ENCODE data around the gene MB21D2.

- TF ChIP-seq GATA2 (IDR thresholded peaks at IDR 0.05; ENCODE audit: low read depth, low read length) (peak; percentile 76), GATA3 (IDR thresholded peaks at IDR 0.05; ENCODE audit: low read depth, low read length) (peak; percentile 60; the same call in 1 of the 2 replicates)
These were observed 11.5 kb downstream of the MB21D2 start for GRCh38 chr3:192905980-192906678.

Data from SH-SY5Y (cell line).